ENCODE data around the gene CD69.
"Not testable (repeated sequence)": the region's sequence is repeated elsewhere in the genome, so short reads cannot be mapped to it uniquely, and the experiment has no call there.

The CD69 gene

GRCh38 chr12:9724023-9724422, 36.7 kb downstream of the CD69 start:
- H3K36me3 ChIP-seq (ENCODE audit: control insufficient read depth, insufficient read depth, low read length), result no peaks in the 10 kb centered on the region
- no peak overlapping the region for H3K27ac ChIP-seq (ENCODE audit: insufficient read depth, low read length, poor library complexity, severe bottlenecking)

GRCh38 chr12:9721394-9722092, 39.2 kb downstream of the CD69 start:
- Histone ChIP-seq H3K27ac (ENCODE audit: insufficient read depth, low read length, poor library complexity, severe bottlenecking) (no peak overlapping the region), H3K4me1 (ENCODE audit: control insufficient read depth, insufficient read depth, low read length, poor library complexity, severe bottlenecking) (no peaks in the 10 kb centered on the region), H3K36me3 (ENCODE audit: control insufficient read depth, insufficient read depth, low read length) (no peaks in the 10 kb centered on the region), H3K9me3 (ENCODE audit: control insufficient read depth, low read length) (no peaks in the 10 kb centered on the region), H3K27me3 (replicated peaks; ENCODE audit: control insufficient read depth, insufficient read depth, low read length, poor library complexity, severe bottlenecking) (peaks cover 3% of the 10 kb centered on the region), H3K4me3 (ENCODE audit: insufficient read depth, low read depth, low read length, poor library complexity, severe bottlenecking) (no peak overlapping the region)
- no peak for DNase-seq

More at GRCh38 chr12:9724023-9724422, 36.7 kb downstream of the CD69 start:
- H3K4me3 ChIP-seq (ENCODE audit: insufficient read depth, low read depth, low read length, poor library complexity, severe bottlenecking), result no peak overlapping the region
- H3K9me3 ChIP-seq (ENCODE audit: control insufficient read depth, low read length), result no peaks in the 10 kb centered on the region
- DNase-seq, result no peak
- peaks cover 3% of the 10 kb centered on the region for H3K27me3 ChIP-seq (replicated peaks; ENCODE audit: control insufficient read depth, insufficient read depth, low read length, poor library complexity, severe bottlenecking)
- H3K4me1 ChIP-seq (ENCODE audit: control insufficient read depth, insufficient read depth, low read length, poor library complexity, severe bottlenecking), result no peaks in the 10 kb centered on the region

GRCh38 chr12:9719790-9720189, 40.9 kb downstream of the CD69 start:
- no peak for DNase-seq
- peaks cover 3% of the 10 kb centered on the region for H3K27me3 ChIP-seq (replicated peaks; ENCODE audit: control insufficient read depth, insufficient read depth, low read length, poor library complexity, severe bottlenecking)
- H3K36me3 ChIP-seq (ENCODE audit: control insufficient read depth, insufficient read depth, low read length), result no peaks in the 10 kb centered on the region
- H3K9me3 ChIP-seq (ENCODE audit: control insufficient read depth, low read length), result no peaks in the 10 kb centered on the region
- H3K4me3 ChIP-seq (ENCODE audit: insufficient read depth, low read depth, low read length, poor library complexity, severe bottlenecking), result no peak overlapping the region
- H3K4me1 ChIP-seq (ENCODE audit: control insufficient read depth, insufficient read depth, low read length, poor library complexity, severe bottlenecking), result no peaks in the 10 kb centered on the region
- H3K27ac ChIP-seq (ENCODE audit: insufficient read depth, low read length, poor library complexity, severe bottlenecking), result no peak overlapping the region

- no peaks in the 10 kb centered on the region for H3K36me3 ChIP-seq (ENCODE audit: control insufficient read depth, insufficient read depth, low read length)
- no peak overlapping the region for H3K4me3 ChIP-seq (ENCODE audit: insufficient read depth, low read depth, low read length, poor library complexity, severe bottlenecking)
- no peaks in the 10 kb centered on the region for H3K4me1 ChIP-seq (ENCODE audit: control insufficient read depth, insufficient read depth, low read length, poor library complexity, severe bottlenecking)
- H3K27ac ChIP-seq (ENCODE audit: insufficient read depth, low read length, poor library complexity, severe bottlenecking), result no peak overlapping the region
- no peak for DNase-seq
- H3K9me3 ChIP-seq (ENCODE audit: control insufficient read depth, low read length), result no peaks in the 10 kb centered on the region
- peaks cover 3% of the 10 kb centered on the region for H3K27me3 ChIP-seq (replicated peaks; ENCODE audit: control insufficient read depth, insufficient read depth, low read length, poor library complexity, severe bottlenecking)
These were observed 41.7 kb downstream of the CD69 start for GRCh38 chr12:9718968-9719367.

GRCh38 chr12:9717070-9717925, 43.4 kb downstream of the CD69 start:
- Histone ChIP-seq H3K4me1 (ENCODE audit: control insufficient read depth, insufficient read depth, low read length, poor library complexity, severe bottlenecking) (no peaks in the 10 kb centered on the region), H3K9me3 (ENCODE audit: control insufficient read depth, low read length) (no peaks in the 10 kb centered on the region), H3K4me3 (ENCODE audit: insufficient read depth, low read depth, low read length, poor library complexity, severe bottlenecking) (no peak overlapping the region), H3K36me3 (ENCODE audit: control insufficient read depth, insufficient read depth, low read length) (no peaks in the 10 kb centered on the region), H3K27me3 (replicated peaks; ENCODE audit: control insufficient read depth, insufficient read depth, low read length, poor library complexity, severe bottlenecking) (no peaks in the 10 kb centered on the region), H3K27ac (ENCODE audit: insufficient read depth, low read length, poor library complexity, severe bottlenecking) (no peak overlapping the region)
- DNase-seq, result no peak

- not testable (repeated sequence) for H3K27ac ChIP-seq (ENCODE audit: insufficient read depth, low read length, poor library complexity, severe bottlenecking); H3K4me1 ChIP-seq (ENCODE audit: control insufficient read depth, insufficient read depth, low read length, poor library complexity, severe bottlenecking); DNase-seq; H3K27me3 ChIP-seq (replicated peaks; ENCODE audit: control insufficient read depth, insufficient read depth, low read length, poor library complexity, severe bottlenecking); H3K9me3 ChIP-seq (ENCODE audit: control insufficient read depth, low read length); H3K36me3 ChIP-seq (ENCODE audit: control insufficient read depth, insufficient read depth, low read length); H3K4me3 ChIP-seq (ENCODE audit: insufficient read depth, low read depth, low read length, poor library complexity, severe bottlenecking)
These were observed 47.6 kb downstream of the CD69 start for GRCh38 chr12:9713032-9713558.

GRCh38 chr12:9711664-9712063, 49.0 kb downstream of the CD69 start:
- Histone ChIP-seq H3K9me3 (ENCODE audit: control insufficient read depth, low read length) (no peaks in the 10 kb centered on the region), H3K27me3 (replicated peaks; ENCODE audit: control insufficient read depth, insufficient read depth, low read length, poor library complexity, severe bottlenecking) (no peaks in the 10 kb centered on the region), H3K4me3 (ENCODE audit: insufficient read depth, low read depth, low read length, poor library complexity, severe bottlenecking) (no peak overlapping the region), H3K4me1 (ENCODE audit: control insufficient read depth, insufficient read depth, low read length, poor library complexity, severe bottlenecking) (peaks cover 13% of the 10 kb centered on the region), H3K36me3 (ENCODE audit: control insufficient read depth, insufficient read depth, low read length) (no peaks in the 10 kb centered on the region), H3K27ac (ENCODE audit: insufficient read depth, low read length, poor library complexity, severe bottlenecking) (no peak overlapping the region)
- no peak for DNase-seq

- Histone ChIP-seq H3K36me3 (ENCODE audit: control insufficient read depth, insufficient read depth, low read length) (no peaks in the 10 kb centered on the region), H3K9me3 (ENCODE audit: control insufficient read depth, low read length) (no peaks in the 10 kb centered on the region), H3K27ac (ENCODE audit: insufficient read depth, low read length, poor library complexity, severe bottlenecking) (no peak overlapping the region), H3K4me1 (ENCODE audit: control insufficient read depth, insufficient read depth, low read length, poor library complexity, severe bottlenecking) (peaks cover 19% of the 10 kb centered on the region), H3K4me3 (ENCODE audit: insufficient read depth, low read depth, low read length, poor library complexity, severe bottlenecking) (no peak overlapping the region), H3K27me3 (replicated peaks; ENCODE audit: control insufficient read depth, insufficient read depth, low read length, poor library complexity, severe bottlenecking) (no peaks in the 10 kb centered on the region)
- no peak for DNase-seq
These were observed 49.9 kb downstream of the CD69 start for GRCh38 chr12:9710584-9711375.

GRCh38 chr12:9708853-9709252, 51.8 kb downstream of the CD69 start:
- H3K4me1 ChIP-seq (ENCODE audit: control insufficient read depth, insufficient read depth, low read length, poor library complexity, severe bottlenecking), result peaks cover 19% of the 10 kb centered on the region
- no peaks in the 10 kb centered on the region for H3K27me3 ChIP-seq (replicated peaks; ENCODE audit: control insufficient read depth, insufficient read depth, low read length, poor library complexity, severe bottlenecking)
- no peak overlapping the region for H3K27ac ChIP-seq (ENCODE audit: insufficient read depth, low read length, poor library complexity, severe bottlenecking)
- no peak for DNase-seq
- no peak overlapping the region for H3K4me3 ChIP-seq (ENCODE audit: insufficient read depth, low read depth, low read length, poor library complexity, severe bottlenecking)
- H3K9me3 ChIP-seq (ENCODE audit: control insufficient read depth, low read length), result no peaks in the 10 kb centered on the region
- no peaks in the 10 kb centered on the region for H3K36me3 ChIP-seq (ENCODE audit: control insufficient read depth, insufficient read depth, low read length)
